HepG2 (cell line): ENCODE measurements around the gene KHK. TPM values are rescaled to one million over a fixed set of nuclear protein-coding genes. Genes with fewer than 3 reads are reported as not detected.
A peak's percentile ranks its signal among the peaks of the same experiment; 100 is the strongest.

Source experiments
- DMAP1 ChIP-seq: IDR thresholded peaks from 2 replicates; pipeline ENCODE4 v1.6.1; 2016
- FOSL2 ChIP-seq: sonication (generic); formaldehyde crosslinking; IDR thresholded peaks from 2 replicates; pipeline ENCODE4 v1.4.0; 2020; ENCODE audit warnings: missing genetic modification reagents
- JUN ChIP-seq: sonication (generic); formaldehyde crosslinking; IDR thresholded peaks from 2 replicates; pipeline ENCODE4 v1.4.0; 2020; ENCODE audit warnings: mild to moderate bottlenecking, missing genetic modification reagents
- NR1H2 ChIP-seq: sonication (generic); formaldehyde crosslinking; IDR thresholded peaks from 2 replicates; pipeline ENCODE4 v1.8.1; 2022; ENCODE audit warnings: low read depth, missing genetic modification reagents, borderline replicate concordance
- POLR2G ChIP-seq: fragments of 200-400 bp; formaldehyde crosslinking; IDR thresholded peaks from 2 replicates; pipeline ENCODE4 v1.6.1; 2018; ENCODE audit warnings: mild to moderate bottlenecking, low read depth, low read length, moderate library complexity
- RBFOX2 ChIP-seq: fragments of 200-400 bp; formaldehyde crosslinking; IDR thresholded peaks from 2 replicates; pipeline ENCODE4 v1.6.1; 2017; ENCODE audit warnings: low read depth, mild to moderate bottlenecking, low read length
- SP2 ChIP-seq: sonication (generic); formaldehyde crosslinking; IDR thresholded peaks from 2 replicates; pipeline ENCODE4 v1.5.1; 2020; ENCODE audit warnings: mild to moderate bottlenecking, missing genetic modification reagents
- TFDP1 ChIP-seq: IDR thresholded peaks from 2 replicates; pipeline ENCODE4 v1.6.1; 2016; ENCODE audit warnings: missing compliant biosample characterization, missing genetic modification reagents, borderline replicate concordance
- XBP1 ChIP-seq: sonication (generic); formaldehyde crosslinking; IDR thresholded peaks from 2 replicates; pipeline ENCODE4 v1.5.0; 2020; ENCODE audit warnings: missing genetic modification reagents
- ZNF142 ChIP-seq: sonication (generic); formaldehyde crosslinking; IDR thresholded peaks from 2 replicates; pipeline ENCODE4 v1.4.0; 2020; ENCODE audit warnings: missing genetic modification reagents
- ZNF382 ChIP-seq: sonication (generic); formaldehyde crosslinking; IDR thresholded peaks from 2 replicates; pipeline ENCODE4 v1.5.0; 2020; ENCODE audit warnings: missing genetic modification reagents, mild to moderate bottlenecking, borderline replicate concordance
- ZNF768 ChIP-seq: sonication (generic); formaldehyde crosslinking; IDR thresholded peaks from 2 replicates; pipeline ENCODE4 v1.4.0; 2020; ENCODE audit warnings: missing genetic modification reagents
- polyA plus RNA-seq, 8 experiments: library from polyadenylated mRNA; depleted of rRNA in 3 of 8; stranded (reverse) in 7 of 8; unstranded in 1 of 8; fragments of >200 nt; fragmentation: Illumina TruSeq in 4 of 8; extraction: Trizol in 4 of 8; gene quantifications; 2 replicates each; pipeline versions ENCODE4 v1.2.1 to v1.2.3, GENCODE V29; 2011 to 2016; ENCODE audit warnings: low read depth in 4 of 8, missing spikeins in 1 of 8, mixed read lengths in 1 of 8; ENCODE audit not compliant: insufficient read depth in 1 of 8
- total RNA-seq, 5 experiments: library from RNA; depleted of rRNA; stranded (reverse); fragments of >200 nt; fragmentation: Illumina TruSeq; extraction: Trizol; gene quantifications; 2 replicates each; pipeline ENCODE4 v1.2.3, GENCODE V29; 2016; ENCODE audit warnings: low read depth in 1 of 5
- TF ChIP-seq, protein P1 (sequence below): sonication (generic); formaldehyde crosslinking; IDR thresholded peaks from 2 replicates; pipeline ENCODE4 v1.5.0; 2020; ENCODE audit warnings: mild to moderate bottlenecking, missing genetic modification reagents, borderline replicate concordance
- TF ChIP-seq, protein P2 (sequence below): sonication (generic); formaldehyde crosslinking; IDR thresholded peaks from 2 replicates; pipeline ENCODE4 v1.8.0; 2022; ENCODE audit warnings: missing genetic modification reagents, mild to moderate bottlenecking, borderline replicate concordance

KHK gene
- total and polyA plus RNA-seq, 2 of the 13 experiments (the other 11 are each of a cell fraction or from before 2014, with no cell fraction given): 40.9 to 99.2 TPM

DNA sequence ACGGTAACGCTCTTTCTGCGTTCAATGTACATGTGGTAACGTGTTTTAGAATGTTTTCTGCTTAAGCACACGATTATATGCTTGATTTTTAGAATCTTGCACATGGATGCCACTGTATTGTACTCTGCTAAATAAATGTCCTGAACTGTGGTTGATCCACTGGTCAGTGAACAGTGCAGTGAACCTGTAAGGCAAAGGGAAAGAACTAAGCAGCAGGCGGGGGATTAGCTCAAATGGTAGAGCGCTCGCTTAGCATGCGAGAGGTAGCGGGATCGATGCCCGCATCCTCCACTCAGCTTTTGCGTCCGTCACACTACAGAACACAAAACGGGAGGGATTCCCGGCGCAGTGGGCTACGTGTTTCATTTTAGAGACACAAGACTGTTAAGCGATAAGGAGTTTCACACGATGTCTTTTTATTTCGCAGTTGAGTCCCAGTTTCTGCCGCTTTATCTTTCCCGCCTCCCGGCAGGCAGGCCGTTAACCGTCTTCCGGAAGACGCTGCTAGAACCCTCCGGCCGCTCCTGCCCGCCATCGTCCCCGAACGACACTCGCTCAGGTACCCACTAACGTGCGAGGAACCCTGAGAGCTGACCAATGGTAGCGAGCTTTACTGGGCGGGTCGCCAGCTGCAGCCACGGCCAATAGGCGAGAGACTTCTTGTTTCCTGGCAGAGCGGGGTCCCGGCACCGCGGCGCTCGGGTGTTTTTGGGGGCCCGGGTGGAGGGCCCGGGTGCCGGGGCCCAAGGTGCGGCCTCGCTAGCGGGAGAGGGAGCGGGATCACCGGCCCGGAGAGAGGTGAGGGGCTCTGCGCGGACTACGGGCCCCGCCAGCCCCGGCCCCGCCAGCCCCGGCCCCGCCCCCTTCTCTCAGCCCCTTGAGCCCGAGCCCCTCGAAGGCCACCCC lies 35.3 kb upstream of the KHK start, which contains the start of gene AGBL5 (continued):
- TF ChIP-seq ZNF142 (CRISPR knock-in tag): peak; percentile 94
- TF ChIP-seq FOSL2 (CRISPR knock-in tag): peak; percentile 2; the same call in 1 of the 2 replicates
- no peak for TF ChIP-seq NR1H2
- peak; percentile 98 for TF ChIP-seq TFDP1 (CRISPR knock-in tag)
- peak; percentile 55; the same call in 1 of the 2 replicates for TF ChIP-seq ZNF768 (CRISPR knock-in tag)
- no peak; the same call in none of the 2 replicates for TF ChIP-seq JUN (CRISPR knock-in tag)
- peak; percentile 8; the same call in 1 of the 2 replicates for TF ChIP-seq SP2
- TF ChIP-seq, protein P1, sequence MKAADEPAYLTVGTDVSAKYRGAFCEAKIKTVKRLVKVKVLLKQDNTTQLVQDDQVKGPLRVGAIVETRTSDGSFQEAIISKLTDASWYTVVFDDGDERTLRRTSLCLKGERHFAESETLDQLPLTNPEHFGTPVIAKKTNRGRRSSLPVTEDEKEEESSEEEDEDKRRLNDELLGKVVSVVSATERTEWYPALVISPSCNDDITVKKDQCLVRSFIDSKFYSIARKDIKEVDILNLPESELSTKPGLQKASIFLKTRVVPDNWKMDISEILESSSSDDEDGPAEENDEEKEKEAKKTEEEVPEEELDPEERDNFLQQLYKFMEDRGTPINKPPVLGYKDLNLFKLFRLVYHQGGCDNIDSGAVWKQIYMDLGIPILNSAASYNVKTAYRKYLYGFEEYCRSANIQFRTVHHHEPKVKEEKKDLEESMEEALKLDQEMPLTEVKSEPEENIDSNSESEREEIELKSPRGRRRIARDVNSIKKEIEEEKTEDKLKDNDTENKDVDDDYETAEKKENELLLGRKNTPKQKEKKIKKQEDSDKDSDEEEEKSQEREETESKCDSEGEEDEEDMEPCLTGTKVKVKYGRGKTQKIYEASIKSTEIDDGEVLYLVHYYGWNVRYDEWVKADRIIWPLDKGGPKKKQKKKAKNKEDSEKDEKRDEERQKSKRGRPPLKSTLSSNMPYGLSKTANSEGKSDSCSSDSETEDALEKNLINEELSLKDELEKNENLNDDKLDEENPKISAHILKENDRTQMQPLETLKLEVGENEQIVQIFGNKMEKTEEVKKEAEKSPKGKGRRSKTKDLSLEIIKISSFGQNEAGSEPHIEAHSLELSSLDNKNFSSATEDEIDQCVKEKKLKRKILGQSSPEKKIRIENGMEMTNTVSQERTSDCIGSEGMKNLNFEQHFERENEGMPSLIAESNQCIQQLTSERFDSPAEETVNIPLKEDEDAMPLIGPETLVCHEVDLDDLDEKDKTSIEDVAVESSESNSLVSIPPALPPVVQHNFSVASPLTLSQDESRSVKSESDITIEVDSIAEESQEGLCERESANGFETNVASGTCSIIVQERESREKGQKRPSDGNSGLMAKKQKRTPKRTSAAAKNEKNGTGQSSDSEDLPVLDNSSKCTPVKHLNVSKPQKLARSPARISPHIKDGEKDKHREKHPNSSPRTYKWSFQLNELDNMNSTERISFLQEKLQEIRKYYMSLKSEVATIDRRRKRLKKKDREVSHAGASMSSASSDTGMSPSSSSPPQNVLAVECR (CRISPR knock-in tag): peak; percentile 68; the same call in 1 of the 2 replicates
- TF ChIP-seq POLR2G: peak; percentile 86
- TF ChIP-seq, protein P2, sequence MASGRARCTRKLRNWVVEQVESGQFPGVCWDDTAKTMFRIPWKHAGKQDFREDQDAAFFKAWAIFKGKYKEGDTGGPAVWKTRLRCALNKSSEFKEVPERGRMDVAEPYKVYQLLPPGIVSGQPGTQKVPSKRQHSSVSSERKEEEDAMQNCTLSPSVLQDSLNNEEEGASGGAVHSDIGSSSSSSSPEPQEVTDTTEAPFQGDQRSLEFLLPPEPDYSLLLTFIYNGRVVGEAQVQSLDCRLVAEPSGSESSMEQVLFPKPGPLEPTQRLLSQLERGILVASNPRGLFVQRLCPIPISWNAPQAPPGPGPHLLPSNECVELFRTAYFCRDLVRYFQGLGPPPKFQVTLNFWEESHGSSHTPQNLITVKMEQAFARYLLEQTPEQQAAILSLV (CRISPR knock-in tag): no peak; the same call in 1 of the 2 replicates
- peak; percentile 74; the same call in 1 of the 2 replicates for TF ChIP-seq DMAP1 (CRISPR knock-in tag)
- peak; percentile 83 for TF ChIP-seq RBFOX2
- TF ChIP-seq ZNF382: no peak
- TF ChIP-seq XBP1 (CRISPR knock-in tag): 0 out of 2 replicates have a peak, but pooled peaks have one; percentile 64
